AG08395 (cell line): ENCODE data around the gene VPS45.
"Not testable (repeated sequence)": the region's sequence is repeated elsewhere in the genome, so short reads cannot be mapped to it uniquely, and the experiment has no call there.

Experiments
- DNase-seq: peaks from one replicate; pipeline ENCODE4 v3.0.0; 2012; ENCODE audit warnings: mixed read lengths, low spot score

VPS45 gene

GRCh38 chr1:150132372-150132771, 64.8 kb downstream of the VPS45 start:
- no peak for DNase-seq

- no peak for DNase-seq
Measured at GRCh38 chr1:150134537-150134936, 67.0 kb downstream of the VPS45 start.

GRCh38 chr1:150135400-150135799, 67.8 kb downstream of the VPS45 start:
- DNase-seq, result not testable (repeated sequence)

- no peak for DNase-seq
Measured at GRCh38 chr1:150138044-150138443, 70.5 kb downstream of the VPS45 start.

GRCh38 chr1:150141452-150141851, 73.9 kb downstream of the VPS45 start:
- no peak for DNase-seq

- no peak for DNase-seq
Measured at GRCh38 chr1:150142083-150142482, 74.5 kb downstream of the VPS45 start.

GRCh38 chr1:150144606-150145005, 77.0 kb downstream of the VPS45 start:
- no peak for DNase-seq

GRCh38 chr1:150146016-150146415, 78.4 kb downstream of the VPS45 start:
- DNase-seq, result not testable (repeated sequence)

- DNase-seq, result no peak
Measured at GRCh38 chr1:150146849-150147542, 79.4 kb downstream of the VPS45 start.

- no peak for DNase-seq
Measured at GRCh38 chr1:150148837-150149270, 81.3 kb downstream of the VPS45 start.

GRCh38 chr1:150149271-150150132, 81.9 kb downstream of the VPS45 start, which contains the start of gene PLEKHO1:
Gene PLEKHO1, plus strand, starts transcription at chr1:150149916. Its CDS starts 342 bp downstream, at chr1:150150258.
- DNase-seq, result peak; percentile 86

- DNase-seq, result no peak
Measured at GRCh38 chr1:150150133-150151021, 82.8 kb downstream of the VPS45 start.

GRCh38 chr1:150151291-150152181, 84.0 kb downstream of the VPS45 start:
- no peak for DNase-seq

GRCh38 chr1:150152182-150152536, 84.6 kb downstream of the VPS45 start:
- DNase-seq, result no peak

- DNase-seq, result peak; percentile 69
Measured at GRCh38 chr1:150152772-150153456, 85.3 kb downstream of the VPS45 start.

- no peak for DNase-seq
Measured at GRCh38 chr1:150154143-150154542, 86.6 kb downstream of the VPS45 start.

- DNase-seq, result no peak
Measured at GRCh38 chr1:150155413-150156071, 88.0 kb downstream of the VPS45 start.

GRCh38 chr1:150156868-150157603, 89.5 kb downstream of the VPS45 start:
- DNase-seq, result peak; percentile 22

- no peak for DNase-seq
Measured at GRCh38 chr1:150159550-150159949, 92.0 kb downstream of the VPS45 start.
